GM15510 (cell line): ENCODE results near the gene PHLDB2.

Source experiments
- POLR2A ChIP-seq: IDR thresholded peaks from 3 replicates; pipeline ENCODE4 v1.6.1; 2011; ENCODE audit warnings: borderline replicate concordance; ENCODE audit not compliant: insufficient read length; ENCODE audit errors: extremely low read depth

Gene PHLDB2

GRCh38 chr3:111846039-111846438 is 13.0 kb upstream of the PHLDB2 start:
- no peak for TF ChIP-seq POLR2A

GRCh38 chr3:111846717-111847116 is 12.3 kb upstream of the PHLDB2 start:
- TF ChIP-seq POLR2A: no peak

- TF ChIP-seq POLR2A: no peak
Observed at GRCh38 chr3:111848283-111848682, 10.8 kb upstream of the PHLDB2 start.

- no peak for TF ChIP-seq POLR2A
Observed at GRCh38 chr3:111848778-111849177, 10.3 kb upstream of the PHLDB2 start.

GRCh38 chr3:111850537-111850936 is 8.5 kb upstream of the PHLDB2 start:
- TF ChIP-seq POLR2A: no peak

- TF ChIP-seq POLR2A: no peak
Observed at GRCh38 chr3:111851511-111851954, 7.5 kb upstream of the PHLDB2 start.

- TF ChIP-seq POLR2A: no peak
Observed at GRCh38 chr3:111852540-111852939, 6.5 kb upstream of the PHLDB2 start.

GRCh38 chr3:111853068-111853467 is 6.0 kb upstream of the PHLDB2 start:
- no peak for TF ChIP-seq POLR2A

GRCh38 chr3:111854990-111855389 is 4.1 kb upstream of the PHLDB2 start:
- TF ChIP-seq POLR2A: no peak

GRCh38 chr3:111856501-111856900 is 2.6 kb upstream of the PHLDB2 start:
- TF ChIP-seq POLR2A: no peak

- TF ChIP-seq POLR2A: no peak
Observed at GRCh38 chr3:111857474-111857873, 1.6 kb upstream of the PHLDB2 start.

GRCh38 chr3:111858642-111859041 is 423 bp upstream of the PHLDB2 start:
- no peak for TF ChIP-seq POLR2A

- no peak for TF ChIP-seq POLR2A
Observed at GRCh38 chr3:111859974-111860859, 1.2 kb downstream of the PHLDB2 start.

- TF ChIP-seq POLR2A: no peak
Observed at GRCh38 chr3:111861391-111861790, 2.3 kb downstream of the PHLDB2 start.

- no peak for TF ChIP-seq POLR2A
Observed at GRCh38 chr3:111862415-111862814, 3.4 kb downstream of the PHLDB2 start.

GRCh38 chr3:111862974-111863373 is 3.9 kb downstream of the PHLDB2 start:
- TF ChIP-seq POLR2A: no peak
